ENCODE measurements around the gene PSD4.

PSD4 gene

DNA sequence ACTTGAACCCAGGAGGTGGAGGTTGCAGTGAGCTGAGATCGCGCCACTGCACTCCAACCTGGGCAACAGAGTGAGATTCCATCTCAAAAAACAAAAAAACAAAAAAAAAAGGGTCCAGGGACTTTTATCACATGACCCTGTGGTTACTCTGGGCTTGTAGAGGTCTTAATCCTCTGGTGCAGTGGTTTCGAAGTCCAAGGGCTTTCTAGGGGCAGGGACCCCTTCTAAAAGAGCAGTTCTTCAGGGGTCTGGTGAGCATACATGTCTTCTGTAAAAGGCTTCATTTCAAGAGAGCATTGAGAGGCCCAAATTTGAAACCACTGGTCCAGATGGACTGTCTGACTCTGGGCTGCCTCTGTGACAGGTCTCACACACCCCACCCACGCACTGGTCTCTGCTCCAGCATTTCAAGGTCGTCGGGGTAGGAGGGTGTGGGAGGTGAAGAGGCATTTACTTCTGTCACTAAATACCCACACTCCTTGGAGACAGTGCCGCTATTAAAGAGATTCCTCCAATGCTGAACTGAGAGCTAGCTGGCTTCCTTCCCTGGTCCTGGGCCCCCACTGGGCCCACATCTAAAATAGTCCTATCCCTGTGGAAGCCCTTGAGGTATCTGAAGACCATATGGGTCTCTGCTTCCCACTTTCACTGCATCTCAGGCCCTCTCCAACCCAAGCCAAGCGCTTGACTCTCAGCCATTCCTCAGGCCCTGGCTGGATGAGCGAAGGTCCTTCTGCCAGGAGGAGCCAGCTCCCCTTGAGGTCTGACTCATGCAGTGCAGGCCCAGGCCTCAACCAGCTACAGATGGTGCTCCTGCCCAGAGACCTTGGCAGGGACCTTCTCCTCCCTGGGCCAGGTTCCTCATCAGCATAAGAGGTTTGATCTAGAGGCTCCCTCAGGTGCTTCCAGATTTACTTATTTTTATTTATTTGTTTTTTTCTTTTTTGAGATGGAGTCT, 60.1 kb downstream of the PSD4 start:
- peak in 1 of 2 donors; percentile 32 for DNase-seq (ENCODE audit: low read depth in 2 of 2)
- TF ChIP-seq, protein P1, sequence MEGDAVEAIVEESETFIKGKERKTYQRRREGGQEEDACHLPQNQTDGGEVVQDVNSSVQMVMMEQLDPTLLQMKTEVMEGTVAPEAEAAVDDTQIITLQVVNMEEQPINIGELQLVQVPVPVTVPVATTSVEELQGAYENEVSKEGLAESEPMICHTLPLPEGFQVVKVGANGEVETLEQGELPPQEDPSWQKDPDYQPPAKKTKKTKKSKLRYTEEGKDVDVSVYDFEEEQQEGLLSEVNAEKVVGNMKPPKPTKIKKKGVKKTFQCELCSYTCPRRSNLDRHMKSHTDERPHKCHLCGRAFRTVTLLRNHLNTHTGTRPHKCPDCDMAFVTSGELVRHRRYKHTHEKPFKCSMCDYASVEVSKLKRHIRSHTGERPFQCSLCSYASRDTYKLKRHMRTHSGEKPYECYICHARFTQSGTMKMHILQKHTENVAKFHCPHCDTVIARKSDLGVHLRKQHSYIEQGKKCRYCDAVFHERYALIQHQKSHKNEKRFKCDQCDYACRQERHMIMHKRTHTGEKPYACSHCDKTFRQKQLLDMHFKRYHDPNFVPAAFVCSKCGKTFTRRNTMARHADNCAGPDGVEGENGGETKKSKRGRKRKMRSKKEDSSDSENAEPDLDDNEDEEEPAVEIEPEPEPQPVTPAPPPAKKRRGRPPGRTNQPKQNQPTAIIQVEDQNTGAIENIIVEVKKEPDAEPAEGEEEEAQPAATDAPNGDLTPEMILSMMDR (IDR thresholded peaks at IDR 0.05; ENCODE audit: low read depth, low read length), result peak; percentile 33

DNA sequence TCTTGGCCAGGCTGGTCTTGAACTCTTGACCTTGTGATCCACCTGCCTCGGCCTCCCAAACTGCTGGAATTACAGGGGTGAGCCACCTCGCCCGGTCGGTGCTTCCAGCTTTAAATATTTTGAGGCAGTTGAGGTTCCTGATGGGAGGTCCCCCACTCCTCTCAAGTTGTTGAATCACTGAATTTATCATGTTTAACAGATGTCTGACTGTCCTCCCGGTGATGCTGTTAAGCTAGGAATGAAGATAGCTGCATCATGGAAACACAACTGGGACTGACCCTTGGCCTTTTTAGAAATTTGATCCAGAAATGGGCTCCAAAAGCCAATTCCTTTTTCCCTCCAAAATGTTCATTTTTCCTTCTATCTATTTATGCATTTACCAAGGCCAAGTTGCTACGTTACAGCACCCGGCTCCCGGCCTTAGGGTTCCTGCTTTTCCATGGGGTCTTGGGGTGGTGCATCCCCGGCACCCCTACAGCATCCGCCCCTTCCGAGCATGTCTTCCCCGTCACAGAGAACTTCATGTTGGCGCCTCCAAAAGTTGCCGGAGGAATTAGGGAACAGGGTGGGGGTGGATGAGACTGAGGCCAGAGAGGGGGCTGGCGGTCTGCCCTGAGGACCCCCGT, 61.1 kb downstream of the PSD4 start:
- DNase-seq (ENCODE audit: low read depth in 2 of 2), result no peak
- TF ChIP-seq, protein P1 (IDR thresholded peaks at IDR 0.05; ENCODE audit: low read depth, low read length), result no peak
- H3K4me3 ChIP-seq (replicated peaks in 1 of 2; ENCODE audit: low read depth in 2 of 2, low read length in 2 of 2), result peak overlapping the region; percentile 56 to 65

More for the DNA sequence above, 60.1 kb downstream of the PSD4 start:
- H3K4me3 ChIP-seq (replicated peaks in 1 of 2; ENCODE audit: low read depth in 2 of 2, low read length in 2 of 2), result no peak overlapping the region

DNA sequence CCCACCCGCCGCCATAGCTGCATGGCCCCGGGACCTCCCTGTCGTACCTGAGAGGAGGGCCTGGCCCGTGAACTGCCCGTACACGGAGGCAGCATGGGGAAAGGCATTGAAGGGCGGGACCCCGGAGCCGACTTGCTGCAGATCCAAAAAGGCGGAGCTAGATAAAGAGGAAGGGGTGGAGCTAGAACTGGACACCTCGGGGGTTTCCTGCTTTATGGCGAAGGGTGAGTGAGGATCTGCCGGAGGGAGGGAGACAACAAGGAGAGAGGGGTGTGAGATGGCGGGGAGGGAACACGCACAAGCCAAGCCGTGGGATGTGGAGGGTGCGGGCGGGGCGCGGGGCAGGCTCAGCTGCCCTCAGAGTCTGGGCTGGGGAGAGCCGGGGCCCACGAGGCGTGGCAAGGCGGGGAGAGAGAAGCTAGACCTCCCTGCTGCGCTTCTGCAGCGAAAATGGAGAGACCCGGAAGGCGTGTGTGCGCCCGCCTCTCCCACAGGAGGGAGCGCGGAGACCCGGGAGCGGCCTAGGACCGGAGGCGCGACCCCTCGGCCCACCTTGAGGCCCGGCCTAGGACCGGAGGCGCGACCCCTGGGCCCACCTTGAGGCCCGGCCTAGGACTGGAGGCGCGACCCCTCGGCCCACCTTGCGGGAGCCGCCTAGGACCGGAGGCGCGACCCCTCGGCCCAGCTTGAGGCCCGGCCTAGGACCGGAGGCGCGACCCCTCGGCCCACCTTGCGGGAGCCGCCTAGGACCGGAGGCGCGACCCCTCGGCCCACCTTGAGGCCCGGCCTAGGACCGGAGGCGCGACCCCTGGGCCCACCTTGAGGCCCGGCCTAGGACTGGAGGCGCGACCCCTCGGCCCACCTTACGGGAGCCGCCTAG, 61.8 kb downstream of the PSD4 start:
- peak; percentile 67 to 82 for DNase-seq (ENCODE audit: low read depth in 2 of 2)
- peak overlapping the region; percentile 56 to 65 for H3K4me3 ChIP-seq (replicated peaks in 1 of 2; ENCODE audit: low read depth in 2 of 2, low read length in 2 of 2)

DNA sequence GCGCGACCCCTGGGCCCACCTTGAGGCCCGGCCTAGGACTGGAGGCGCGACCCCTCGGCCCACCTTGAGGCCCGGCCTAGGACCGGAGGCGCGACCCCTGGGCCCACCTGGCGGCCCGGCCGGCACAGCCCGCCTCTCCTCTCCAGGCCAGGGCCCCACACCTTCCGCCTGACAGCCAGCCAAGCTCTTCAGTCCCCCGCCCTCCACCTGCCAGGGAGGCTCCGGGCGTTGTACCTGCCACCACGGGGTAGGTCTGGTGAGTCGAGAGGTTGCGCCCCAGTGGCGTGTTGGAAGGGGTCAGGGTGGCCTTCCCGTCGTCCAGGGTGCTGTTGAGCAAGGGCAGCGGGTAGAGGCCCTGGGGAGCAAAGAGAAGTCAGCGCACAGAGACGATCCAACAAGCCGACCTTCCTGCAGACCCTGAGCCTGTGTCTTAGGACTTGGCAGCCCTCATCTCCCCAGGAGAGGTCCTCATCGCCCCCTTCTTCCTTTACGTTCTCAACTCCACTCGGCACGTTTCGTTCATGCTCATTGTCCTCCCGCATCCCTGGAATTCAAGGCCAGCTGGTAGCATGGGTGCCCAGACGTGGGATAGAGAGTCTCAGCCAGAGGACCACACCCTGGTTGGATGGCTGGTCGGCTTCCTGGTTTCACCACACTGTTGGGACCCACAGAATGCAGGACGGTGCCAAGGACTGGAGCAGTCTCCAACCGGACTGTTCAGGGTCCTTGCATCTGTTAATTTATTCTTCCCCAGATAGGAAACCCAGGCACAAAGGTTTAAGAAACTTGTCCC, 62.8 kb downstream of the PSD4 start:
- TF ChIP-seq, protein P1 (IDR thresholded peaks at IDR 0.05; ENCODE audit: low read depth, low read length), result no peak
- DNase-seq (ENCODE audit: low read depth in 2 of 2), result no peak
- peak overlapping the region; percentile 42 to 56 for H3K4me3 ChIP-seq (replicated peaks in 1 of 2; ENCODE audit: low read depth in 2 of 2, low read length in 2 of 2)

DNA sequence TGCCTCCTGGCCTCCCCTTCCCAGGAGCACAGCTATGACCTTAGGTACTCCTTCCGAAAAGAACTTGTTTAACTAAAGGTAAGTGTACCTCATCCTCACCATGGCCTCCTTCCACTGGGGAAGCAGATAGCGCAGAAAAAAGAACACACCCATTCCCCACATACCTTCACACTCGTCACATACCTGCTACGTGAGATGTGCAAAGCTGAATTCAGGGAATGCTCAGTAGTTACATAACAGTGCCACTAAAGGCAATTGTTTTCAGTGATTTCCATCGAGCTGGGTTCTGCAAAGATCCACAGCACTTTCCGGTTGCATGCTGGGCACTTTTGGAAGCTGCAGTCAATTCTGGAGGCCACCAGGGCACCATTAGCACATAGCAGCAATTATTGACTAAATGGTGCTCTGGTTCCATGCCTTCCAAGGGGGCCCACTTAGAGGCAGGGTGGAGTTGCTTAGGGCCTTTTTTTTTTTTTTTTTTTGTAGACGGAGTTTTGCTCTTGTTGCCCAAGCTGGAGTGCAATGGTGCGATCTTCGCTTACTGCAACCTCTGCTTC, 63.9 kb downstream of the PSD4 start:
- TF ChIP-seq, protein P1 (IDR thresholded peaks at IDR 0.05; ENCODE audit: low read depth, low read length), result no peak
- H3K4me3 ChIP-seq (replicated peaks in 1 of 2; ENCODE audit: low read depth in 2 of 2, low read length in 2 of 2), result no peak overlapping the region

DNA sequence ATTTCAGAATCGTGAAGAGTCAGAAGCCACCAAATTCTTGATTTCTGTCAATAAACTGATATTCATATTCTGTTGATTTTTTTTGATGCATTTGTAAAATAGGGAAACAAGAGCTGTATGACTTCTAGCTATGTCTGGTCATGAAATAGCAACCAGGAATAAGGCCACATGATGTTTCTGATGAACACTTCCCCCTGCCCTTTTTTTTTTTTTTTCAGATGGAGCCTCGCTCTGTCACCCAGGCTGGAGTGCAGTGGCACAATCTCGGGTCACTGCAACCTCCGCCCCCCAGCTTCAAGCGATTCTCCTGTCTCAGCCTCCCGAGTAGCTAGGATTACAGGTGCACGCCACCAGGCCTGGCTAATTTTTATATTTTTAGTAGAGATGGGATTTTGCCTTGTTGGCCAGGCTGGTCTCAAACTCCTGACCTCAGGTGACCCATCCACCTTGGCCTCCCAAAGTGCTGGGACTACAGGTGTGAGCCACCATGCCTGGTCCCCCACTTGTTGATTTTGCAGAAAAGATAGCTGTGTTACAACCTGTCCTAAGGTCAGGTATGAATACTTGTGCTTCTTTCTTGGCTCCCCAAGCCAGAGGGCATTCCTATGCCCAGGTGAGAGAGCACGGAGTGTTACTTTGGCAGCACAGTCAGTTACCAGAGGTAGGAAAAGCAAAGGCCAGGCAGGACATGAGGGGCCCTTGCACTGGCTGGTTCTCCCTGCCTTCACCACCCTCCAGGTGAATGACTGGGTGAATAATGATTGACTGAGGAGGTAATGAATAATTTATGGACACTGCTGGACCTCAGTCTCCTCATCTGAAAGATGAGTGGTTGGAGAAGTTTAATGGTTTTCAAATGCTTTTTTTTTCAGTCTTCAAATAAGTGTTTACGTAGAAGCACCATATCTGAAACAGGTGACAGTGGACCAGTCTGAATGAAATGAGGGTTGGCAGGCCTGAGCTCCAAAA, 65.4 kb downstream of the PSD4 start:
- DNase-seq (ENCODE audit: low read depth in 2 of 2), result no peak
- H3K4me3 ChIP-seq (replicated peaks in 1 of 2; ENCODE audit: low read depth in 2 of 2, low read length in 2 of 2), result no peak overlapping the region
- TF ChIP-seq, protein P1 (IDR thresholded peaks at IDR 0.05; ENCODE audit: low read depth, low read length), result no peak

More for the DNA sequence above, 63.9 kb downstream of the PSD4 start:
- DNase-seq (ENCODE audit: low read depth in 2 of 2), result no peak

All from cardiac fibroblast (primary cell).